Subcutaneous abdominal adipose tissue (tissue), 5 donors: Measurements from ENCODE around the gene TSC22D3.
A peak's percentile ranks its signal among the peaks of the same experiment; 100 is the strongest.

Source experiments
- H3K27ac ChIP-seq: one replicate; pipeline ENCODE4 v1.7.0; 2013; ENCODE audit warnings: low read depth, mild to moderate bottlenecking, inconsistent platforms, low read length, moderate library complexity
- H3K27me3 ChIP-seq, 5 donors: one replicate each; pipeline ENCODE4 v1.7.0; 2013; ENCODE audit warnings: low read length in 5 of 5, inconsistent platforms in 1 of 5; ENCODE audit not compliant: control insufficient read depth in 5 of 5, insufficient read depth in 4 of 5
- H3K36me3 ChIP-seq, 5 donors: one replicate each; pipeline ENCODE4 v1.7.0; 2013; ENCODE audit warnings: low read length in 5 of 5; ENCODE audit not compliant: control insufficient read depth in 5 of 5, insufficient read depth in 5 of 5
- H3K4me1 ChIP-seq, 5 donors: one replicate each; pipeline ENCODE4 v1.7.0; 2013; ENCODE audit warnings: low read length in 5 of 5, mild to moderate bottlenecking in 3 of 5, moderate library complexity in 1 of 5; ENCODE audit not compliant: control insufficient read depth in 5 of 5, insufficient read depth in 5 of 5
- H3K4me3 ChIP-seq, 5 donors: one replicate each; pipeline ENCODE4 v1.7.0; 2013; ENCODE audit warnings: low read length in 5 of 5, low read depth in 1 of 5
- H3K9ac ChIP-seq, 5 donors: one replicate each; pipeline ENCODE4 v1.7.0; 2013; ENCODE audit warnings: low read length in 5 of 5, mild to moderate bottlenecking in 4 of 5, moderate library complexity in 3 of 5
- H3K9me3 ChIP-seq, 5 donors: one replicate each; pipeline ENCODE4 v1.7.0; 2013; ENCODE audit warnings: low read length in 5 of 5; ENCODE audit not compliant: control insufficient read depth in 5 of 5
- donor health status: healthy.
- donor health status: healthy.
- donor health status: healthy.
- donor health status: healthy.
- donor health status: healthy.

Gene TSC22D3

DNA sequence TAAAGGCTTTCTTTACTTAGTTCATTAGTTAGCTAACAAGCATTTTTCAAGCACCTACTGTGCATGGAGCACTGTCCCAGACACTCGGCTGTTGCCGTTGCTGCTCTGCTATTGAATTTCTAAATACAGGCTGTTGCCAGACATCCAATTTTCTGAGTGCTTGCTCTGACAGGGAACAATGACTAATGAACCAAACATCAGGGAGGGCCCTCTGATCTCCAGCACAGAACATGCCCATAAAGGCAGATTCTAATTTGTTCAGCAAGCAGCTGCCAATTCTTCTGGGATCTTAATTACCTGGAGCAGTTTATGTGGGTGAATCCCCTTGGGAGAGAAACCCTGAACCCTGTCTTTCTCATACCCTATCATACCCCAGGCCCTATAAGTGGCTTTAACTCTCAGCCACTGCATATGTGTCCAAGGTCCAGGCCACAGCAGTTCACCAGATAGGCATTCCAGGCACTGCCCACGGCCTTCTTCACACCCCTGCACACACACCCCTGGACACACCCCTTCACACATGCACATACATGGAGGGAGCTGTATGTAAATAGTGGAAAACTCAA is 27.9 kb downstream of the TSC22D3 start:
- H3K27ac ChIP-seq, result no peak overlapping the region
- no peaks in the 10 kb centered on the region for H3K9me3 ChIP-seq
- peaks cover 0 to 52% (median 36%) of the 10 kb centered on the region in 5 donors for H3K4me1 ChIP-seq
- H3K27me3 ChIP-seq, result peaks cover 0 to 16% (median 7%) of the 10 kb centered on the region in 5 donors
- no peak overlapping the region for H3K4me3 ChIP-seq
- no peak overlapping the region for H3K9ac ChIP-seq
- H3K36me3 ChIP-seq, result no peaks in the 10 kb centered on the region

DNA sequence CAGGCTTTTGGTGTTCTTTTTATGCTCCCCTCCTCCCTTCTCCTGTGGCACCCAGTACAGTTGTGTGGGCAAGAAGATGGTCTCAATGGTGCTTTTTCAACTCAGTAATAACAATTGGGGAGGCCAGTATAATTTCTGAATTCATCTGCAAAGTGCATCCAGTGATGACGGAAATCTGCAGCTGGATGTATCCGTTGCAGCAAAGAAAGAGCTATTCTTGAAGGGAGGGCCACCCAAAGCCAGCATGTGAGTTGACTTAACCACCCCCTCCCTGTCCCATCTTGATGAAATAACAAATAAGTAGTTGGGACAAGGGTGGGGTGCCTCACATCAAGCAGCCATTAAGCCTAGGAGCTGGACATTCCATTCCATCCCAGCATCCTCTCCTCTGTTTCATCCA is 30.7 kb downstream of the TSC22D3 start:
- H3K4me1 ChIP-seq, result peaks cover 6 to 53% (median 47%) of the 10 kb centered on the region in 5 donors
- no peaks in the 10 kb centered on the region for H3K36me3 ChIP-seq
- H3K4me3 ChIP-seq, result no peak overlapping the region
- no peaks in the 10 kb centered on the region for H3K9me3 ChIP-seq
- H3K9ac ChIP-seq, result no peak overlapping the region
- H3K27me3 ChIP-seq, result peaks cover 0 to 12% (median 4%) of the 10 kb centered on the region in 5 donors
- H3K27ac ChIP-seq, result no peak overlapping the region

DNA sequence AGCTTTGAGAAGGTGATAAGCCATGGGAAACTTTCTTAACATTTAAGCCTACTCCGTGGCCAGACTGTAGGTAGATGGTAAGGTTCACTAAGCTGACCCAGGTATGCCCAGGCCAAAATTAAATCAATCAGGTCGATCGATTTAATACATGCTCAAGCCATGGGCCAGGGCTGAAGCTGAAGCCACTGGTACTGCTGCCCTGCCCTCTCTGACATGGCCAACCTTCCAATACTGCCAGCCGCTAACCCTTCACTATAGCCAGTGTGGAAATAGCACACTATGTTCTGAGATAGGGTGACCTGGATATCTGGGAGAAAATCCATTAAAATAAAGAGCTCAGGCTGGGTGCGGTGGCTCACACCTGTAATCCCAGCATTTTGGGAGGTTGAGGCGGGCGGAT is 31.6 kb downstream of the TSC22D3 start:
- H3K9ac ChIP-seq, result no peak overlapping the region
- peaks cover 8 to 62% (median 55%) of the 10 kb centered on the region in 5 donors for H3K4me1 ChIP-seq
- peaks cover 0 to 20% (median 7%) of the 10 kb centered on the region in 5 donors for H3K27me3 ChIP-seq
- no peak overlapping the region for H3K4me3 ChIP-seq
- H3K36me3 ChIP-seq, result no peaks in the 10 kb centered on the region
- H3K27ac ChIP-seq, result no peak overlapping the region
- H3K9me3 ChIP-seq, result peaks cover 0 to 3% (median 0%) of the 10 kb centered on the region in 5 donors

DNA sequence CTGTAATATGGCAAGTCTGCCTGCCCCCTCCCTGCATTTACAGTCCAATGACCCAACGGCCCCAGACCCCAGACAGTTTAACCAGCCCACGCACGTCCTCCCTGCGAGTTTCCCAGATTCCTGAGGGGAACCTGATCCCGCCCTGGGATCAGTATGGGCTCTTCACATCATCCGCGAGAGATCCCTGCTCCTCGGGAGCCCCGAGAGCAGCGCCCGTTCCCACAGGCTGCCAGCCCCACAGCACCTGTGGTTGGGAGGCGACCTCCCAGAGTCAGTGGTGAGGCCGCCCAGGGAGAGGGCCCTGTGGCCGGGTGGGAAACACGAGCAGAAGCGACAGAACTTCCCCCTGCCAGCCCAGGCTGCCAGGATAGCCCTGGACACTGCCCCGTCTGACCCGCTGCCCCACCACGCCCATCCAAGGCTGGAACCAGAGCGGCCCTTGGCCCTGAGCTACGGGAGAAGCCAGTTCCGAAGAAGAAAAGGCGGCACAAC is 32.8 kb downstream of the TSC22D3 start:
- peaks cover 10 to 65% (median 63%) of the 10 kb centered on the region in 5 donors for H3K4me1 ChIP-seq
- H3K27me3 ChIP-seq, result peaks cover 0 to 28% (median 5%) of the 10 kb centered on the region in 5 donors
- peak overlapping the region in 2 of 5 donors; percentile 8 to 31 for H3K9ac ChIP-seq
- H3K27ac ChIP-seq, result peak overlapping the region; percentile 79
- peak overlapping the region in 3 of 5 donors; percentile 0 to 51 (median 50) for H3K4me3 ChIP-seq
- H3K36me3 ChIP-seq, result no peaks in the 10 kb centered on the region
- peaks cover 0 to 3% (median 0%) of the 10 kb centered on the region in 5 donors for H3K9me3 ChIP-seq

DNA sequence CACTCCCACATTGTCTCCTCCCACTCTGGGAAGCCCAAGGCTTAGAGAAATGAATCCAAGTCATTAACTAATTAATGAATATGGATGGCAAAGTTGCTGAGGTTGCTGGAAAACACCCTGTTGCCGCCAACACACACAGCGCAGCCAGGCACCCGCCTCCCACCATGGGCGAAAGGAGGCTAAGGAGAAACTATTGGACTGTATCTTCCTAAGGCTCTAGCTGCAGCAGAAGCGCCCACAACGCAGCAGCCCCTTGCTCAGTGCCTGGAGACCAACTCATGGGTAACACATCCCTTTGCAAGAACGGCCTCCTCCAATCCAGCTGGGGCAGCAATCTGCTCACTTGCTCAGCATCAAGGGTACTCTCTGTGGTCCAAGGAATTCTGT is 34.2 kb downstream of the TSC22D3 start:
- no peak overlapping the region for H3K27ac ChIP-seq
- peaks cover 0 to 28% (median 5%) of the 10 kb centered on the region in 5 donors for H3K27me3 ChIP-seq
- H3K36me3 ChIP-seq, result no peaks in the 10 kb centered on the region
- peaks cover 0 to 3% (median 0%) of the 10 kb centered on the region in 5 donors for H3K9me3 ChIP-seq
- no peak overlapping the region for H3K9ac ChIP-seq
- peaks cover 10 to 68% (median 64%) of the 10 kb centered on the region in 5 donors for H3K4me1 ChIP-seq
- peak overlapping the region in 3 of 5 donors; percentile 6 to 51 (median 50) for H3K4me3 ChIP-seq

DNA sequence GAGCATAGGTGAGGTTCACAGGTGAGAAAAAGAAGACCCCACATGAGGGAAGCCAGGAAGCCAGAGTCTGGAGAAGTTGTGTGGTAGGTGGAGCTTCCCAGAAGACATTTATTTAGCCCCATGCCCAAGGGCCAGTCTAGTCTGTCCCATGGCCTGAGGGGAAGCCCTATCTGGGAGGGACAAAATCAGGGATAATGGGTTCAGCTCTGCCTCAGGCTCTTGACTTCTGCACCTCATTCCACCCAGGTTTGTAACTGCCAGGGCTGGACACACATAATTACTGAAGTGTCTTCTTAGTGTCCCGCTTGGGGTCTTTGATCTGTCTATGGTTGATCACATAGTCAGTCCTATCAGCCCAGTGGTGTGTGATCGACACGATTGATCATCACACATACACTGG is 36.0 kb downstream of the TSC22D3 start:
- peaks cover 10 to 79% (median 73%) of the 10 kb centered on the region in 5 donors for H3K4me1 ChIP-seq
- peaks cover 0 to 3% (median 0%) of the 10 kb centered on the region in 5 donors for H3K9me3 ChIP-seq

DNA sequence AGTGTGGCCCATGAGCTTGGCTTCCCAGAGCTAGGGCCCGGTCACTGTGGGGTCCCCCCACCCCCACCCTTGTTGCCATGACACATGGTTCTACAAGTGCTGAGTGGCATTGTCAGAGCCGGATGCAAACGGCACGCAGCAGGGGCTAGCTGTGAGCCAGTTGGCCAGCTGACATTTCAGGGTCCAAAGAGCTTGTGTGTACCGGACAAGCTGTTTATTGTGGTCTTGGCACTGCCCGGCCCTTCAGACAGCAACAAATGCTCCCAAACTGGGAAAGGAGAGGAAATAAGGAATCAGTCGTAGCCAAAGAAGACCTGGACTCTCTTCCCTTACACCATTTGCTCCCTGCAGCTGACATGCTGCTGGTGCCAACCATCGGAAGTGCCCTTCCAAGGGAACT is 36.8 kb downstream of the TSC22D3 start:
- Histone ChIP-seq H3K9me3 (peaks cover 0 to 3% (median 0%) of the 10 kb centered on the region in 5 donors), H3K36me3 (no peaks in the 10 kb centered on the region), H3K9ac (no peak overlapping the region), H3K27ac (peak overlapping the region; percentile 34), H3K27me3 (peaks cover 0 to 29% (median 5%) of the 10 kb centered on the region in 5 donors), H3K4me1 (peaks cover 10 to 85% (median 73%) of the 10 kb centered on the region in 5 donors), H3K4me3 (peak overlapping the region in 2 of 5 donors; percentile 2 to 11)

More for the DNA sequence above, 36.0 kb downstream of the TSC22D3 start:
- Histone ChIP-seq H3K36me3 (no peaks in the 10 kb centered on the region), H3K4me3 (no peak overlapping the region), H3K27me3 (peaks cover 0 to 31% (median 5%) of the 10 kb centered on the region in 5 donors), H3K27ac (peak overlapping the region; percentile 34), H3K9ac (no peak overlapping the region)

DNA sequence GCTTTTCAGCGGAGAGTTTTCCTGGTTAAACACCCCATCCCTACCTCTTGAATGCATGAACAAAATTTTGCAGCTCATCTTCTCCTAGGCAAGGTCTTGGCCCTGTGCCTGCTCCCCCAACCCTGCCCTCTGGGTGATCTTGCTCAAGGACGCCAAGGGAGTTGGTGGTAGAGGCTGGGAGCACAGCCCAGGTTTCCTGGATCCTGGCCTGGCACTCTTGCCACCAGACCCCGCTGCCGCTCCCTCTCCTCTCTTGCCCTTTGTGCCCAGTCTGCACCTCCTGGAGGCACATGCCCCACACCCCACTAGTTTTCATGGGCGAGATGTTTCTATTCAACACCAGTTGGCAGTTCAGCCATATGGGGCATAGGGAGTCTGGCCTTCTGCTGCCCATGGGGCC is 37.3 kb downstream of the TSC22D3 start:
- Histone ChIP-seq H3K9ac (no peak overlapping the region), H3K27ac (peak overlapping the region; percentile 34), H3K9me3 (peaks cover 0 to 3% (median 0%) of the 10 kb centered on the region in 5 donors), H3K36me3 (no peaks in the 10 kb centered on the region), H3K27me3 (peaks cover 0 to 28% (median 5%) of the 10 kb centered on the region in 5 donors), H3K4me1 (peaks cover 10 to 85% (median 70%) of the 10 kb centered on the region in 5 donors), H3K4me3 (no peak overlapping the region)

DNA sequence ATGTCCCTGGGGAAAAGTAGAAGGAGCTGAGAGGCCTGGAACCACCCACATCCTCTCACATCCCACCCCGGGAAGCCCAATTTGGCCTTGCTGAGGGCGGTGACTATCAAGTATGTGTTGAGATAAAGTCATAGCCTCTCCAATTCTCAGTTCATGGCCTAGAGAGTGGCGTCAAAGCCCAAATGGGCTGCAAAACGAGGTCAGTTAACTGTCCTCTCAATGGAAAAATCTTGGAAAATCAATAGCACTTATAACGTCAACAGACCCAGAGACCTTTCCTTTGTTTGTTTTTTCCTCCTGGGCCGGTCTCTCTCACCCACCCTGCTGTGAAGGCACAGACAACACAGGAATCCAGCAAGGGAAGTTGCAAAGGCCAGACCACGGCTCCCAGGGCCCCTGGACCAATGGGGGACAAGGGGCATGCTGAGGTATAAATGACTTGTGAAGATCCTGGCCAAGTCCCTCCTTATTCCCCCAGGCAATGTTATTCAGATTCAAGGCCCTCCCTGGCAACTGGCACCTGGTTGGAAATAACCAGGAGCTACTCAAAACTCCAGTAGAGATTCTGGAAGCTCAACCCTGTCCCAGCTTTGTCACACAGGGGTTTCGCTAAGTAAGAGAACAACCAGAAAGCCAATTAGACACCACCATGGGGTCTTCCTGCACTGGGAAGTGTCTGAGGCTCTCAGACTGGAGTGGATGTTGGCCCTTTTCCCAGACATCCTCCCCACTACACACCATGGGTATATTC is 38.6 kb downstream of the TSC22D3 start:
- peaks cover 0 to 27% (median 7%) of the 10 kb centered on the region in 5 donors for H3K27me3 ChIP-seq
- H3K9me3 ChIP-seq, result peaks cover 0 to 3% (median 0%) of the 10 kb centered on the region in 5 donors
- no peaks in the 10 kb centered on the region for H3K36me3 ChIP-seq
- H3K9ac ChIP-seq, result no peak overlapping the region
- peaks cover 8 to 84% (median 66%) of the 10 kb centered on the region in 5 donors for H3K4me1 ChIP-seq
- H3K27ac ChIP-seq, result no peak overlapping the region
- no peak overlapping the region for H3K4me3 ChIP-seq

DNA sequence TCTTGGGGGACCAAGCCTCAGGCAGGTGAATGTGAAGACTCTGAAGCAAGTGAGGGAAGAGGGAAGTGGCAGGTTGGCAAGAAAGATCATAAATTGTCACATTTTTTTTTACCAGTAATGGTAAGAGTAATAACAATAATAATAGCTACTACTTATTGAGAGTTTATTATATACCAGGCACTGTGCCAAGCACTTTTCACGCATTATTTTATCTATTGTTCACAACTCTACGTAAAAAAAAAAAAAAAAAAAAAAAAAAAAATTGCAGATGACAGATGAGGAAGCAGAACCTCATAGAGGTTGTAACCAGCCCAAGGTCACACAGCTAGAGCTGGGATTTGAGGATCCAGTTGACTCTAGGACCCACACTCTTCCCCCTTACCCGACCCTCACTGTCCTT is 40.9 kb downstream of the TSC22D3 start:
- no peaks in the 10 kb centered on the region for H3K36me3 ChIP-seq
- H3K9ac ChIP-seq, result no peak overlapping the region
- peaks cover 5 to 89% (median 74%) of the 10 kb centered on the region in 5 donors for H3K4me1 ChIP-seq
- peaks cover 0 to 20% (median 11%) of the 10 kb centered on the region in 5 donors for H3K27me3 ChIP-seq
- no peak overlapping the region for H3K27ac ChIP-seq
- peaks cover 0 to 3% (median 0%) of the 10 kb centered on the region in 5 donors for H3K9me3 ChIP-seq
- H3K4me3 ChIP-seq, result no peak overlapping the region
